SIG-M5 treated with dmso at 0.1 percent for 504 hours (cell line): ENCODE measurements around the gene SEMA3F.

Experiments
- DNase-seq: peaks from one replicate; lab custom pipeline; 2025; ENCODE audit not compliant: unreplicated experiment; lab: John Stamatoyannopoulos, UW

Gene SEMA3F

GRCh38 chr3:50155491-50155878 is 361 bp downstream of the SEMA3F start:
- no peak for DNase-seq

GRCh38 chr3:50155891-50156290 is 767 bp downstream of the SEMA3F start:
- DNase-seq, result no peak

GRCh38 chr3:50156549-50157493 is 1.7 kb downstream of the SEMA3F start:
- DNase-seq, result no peak

GRCh38 chr3:50157827-50158529 is 2.9 kb downstream of the SEMA3F start:
- DNase-seq, result no peak

GRCh38 chr3:50158530-50159146 is 3.5 kb downstream of the SEMA3F start:
- DNase-seq, result no peak

- DNase-seq, result no peak
Measured at GRCh38 chr3:50160561-50160983, 5.4 kb downstream of the SEMA3F start.

- DNase-seq, result no peak
Measured at GRCh38 chr3:50161320-50161719, 6.2 kb downstream of the SEMA3F start.

- DNase-seq, result no peak
Measured at GRCh38 chr3:50162034-50162883, 7.1 kb downstream of the SEMA3F start.

GRCh38 chr3:50163572-50164455 is 8.7 kb downstream of the SEMA3F start:
- no peak for DNase-seq

- no peak for DNase-seq
Measured at GRCh38 chr3:50164481-50164880, 9.4 kb downstream of the SEMA3F start.

- DNase-seq, result no peak
Measured at GRCh38 chr3:50164984-50165909, 10.1 kb downstream of the SEMA3F start.

GRCh38 chr3:50165910-50166538 is 10.9 kb downstream of the SEMA3F start:
- DNase-seq, result no peak

- no peak for DNase-seq
Measured at GRCh38 chr3:50166620-50167019, 11.5 kb downstream of the SEMA3F start.

- DNase-seq, result no peak
Measured at GRCh38 chr3:50167069-50167840, 12.1 kb downstream of the SEMA3F start.

GRCh38 chr3:50167841-50168209 is 12.7 kb downstream of the SEMA3F start:
- no peak for DNase-seq

- DNase-seq, result no peak
Measured at GRCh38 chr3:50168388-50168787, 13.3 kb downstream of the SEMA3F start.

GRCh38 chr3:50168791-50169190 is 13.7 kb downstream of the SEMA3F start:
- DNase-seq, result no peak
